Measurements from ENCODE around the gene MYCN.
"Not testable (repeated sequence)": the region's sequence is repeated elsewhere in the genome, so short reads cannot be mapped to it uniquely, and the experiment has no call there.

Gene MYCN

DNA sequence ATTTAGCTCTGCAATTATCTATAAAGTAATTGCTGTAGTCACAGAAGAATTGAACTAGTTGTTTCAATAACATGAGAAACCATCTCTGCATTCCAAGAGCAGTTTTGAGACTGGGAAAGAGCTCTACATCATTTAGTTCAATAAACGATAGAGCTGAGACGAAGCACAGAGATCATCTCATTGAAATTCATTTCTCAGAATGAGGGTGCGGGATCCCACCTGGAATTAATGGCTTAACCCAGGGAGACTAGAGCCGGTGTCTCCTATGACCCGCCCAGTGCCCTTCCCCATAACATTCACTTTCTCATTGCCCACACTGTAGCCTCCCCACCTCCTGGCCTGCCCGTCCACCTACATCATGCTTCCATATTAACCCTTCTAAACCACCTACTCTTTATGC lies 8.8 kb downstream of the MYCN start:
- no peak for DNase-seq (ENCODE audit: low spot score)
- no peak overlapping the region for H3K27ac ChIP-seq
- TF ChIP-seq, protein P1, sequence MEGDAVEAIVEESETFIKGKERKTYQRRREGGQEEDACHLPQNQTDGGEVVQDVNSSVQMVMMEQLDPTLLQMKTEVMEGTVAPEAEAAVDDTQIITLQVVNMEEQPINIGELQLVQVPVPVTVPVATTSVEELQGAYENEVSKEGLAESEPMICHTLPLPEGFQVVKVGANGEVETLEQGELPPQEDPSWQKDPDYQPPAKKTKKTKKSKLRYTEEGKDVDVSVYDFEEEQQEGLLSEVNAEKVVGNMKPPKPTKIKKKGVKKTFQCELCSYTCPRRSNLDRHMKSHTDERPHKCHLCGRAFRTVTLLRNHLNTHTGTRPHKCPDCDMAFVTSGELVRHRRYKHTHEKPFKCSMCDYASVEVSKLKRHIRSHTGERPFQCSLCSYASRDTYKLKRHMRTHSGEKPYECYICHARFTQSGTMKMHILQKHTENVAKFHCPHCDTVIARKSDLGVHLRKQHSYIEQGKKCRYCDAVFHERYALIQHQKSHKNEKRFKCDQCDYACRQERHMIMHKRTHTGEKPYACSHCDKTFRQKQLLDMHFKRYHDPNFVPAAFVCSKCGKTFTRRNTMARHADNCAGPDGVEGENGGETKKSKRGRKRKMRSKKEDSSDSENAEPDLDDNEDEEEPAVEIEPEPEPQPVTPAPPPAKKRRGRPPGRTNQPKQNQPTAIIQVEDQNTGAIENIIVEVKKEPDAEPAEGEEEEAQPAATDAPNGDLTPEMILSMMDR (conservative IDR thresholded peaks at IDR 0.05; ENCODE audit: low read depth) = no peak
- ChIA-PET CTCF (no interaction called here), POLR2A (ENCODE audit: low non-redundant PET) (no interaction called here)

DNA sequence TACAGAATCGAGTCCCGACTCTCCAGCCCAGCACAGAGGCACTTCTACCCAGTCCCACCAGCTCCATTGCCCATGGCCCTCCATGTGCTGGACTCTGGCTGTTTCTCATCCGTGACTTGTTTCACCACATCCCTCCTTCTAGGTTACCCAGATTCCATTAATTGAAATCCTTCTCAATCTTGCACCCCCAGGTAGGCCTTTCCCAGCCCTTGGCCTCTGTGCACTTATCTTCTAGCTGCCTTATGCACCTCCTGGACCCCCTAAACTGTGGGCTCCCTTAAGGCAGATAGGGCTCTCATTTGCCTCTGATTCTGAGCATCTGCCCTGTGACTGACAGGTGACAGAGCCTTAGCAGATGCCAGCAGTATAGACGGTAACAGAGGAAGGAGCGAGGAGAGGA lies 9.2 kb downstream of the MYCN start:
- no peak overlapping the region for H3K27ac ChIP-seq
- TF ChIP-seq, protein P1 (conservative IDR thresholded peaks at IDR 0.05; ENCODE audit: low read depth) = no peak
- DNase-seq (ENCODE audit: low spot score) = no peak
- ChIA-PET CTCF (no interaction called here), POLR2A (ENCODE audit: low non-redundant PET) (no interaction called here)

DNA sequence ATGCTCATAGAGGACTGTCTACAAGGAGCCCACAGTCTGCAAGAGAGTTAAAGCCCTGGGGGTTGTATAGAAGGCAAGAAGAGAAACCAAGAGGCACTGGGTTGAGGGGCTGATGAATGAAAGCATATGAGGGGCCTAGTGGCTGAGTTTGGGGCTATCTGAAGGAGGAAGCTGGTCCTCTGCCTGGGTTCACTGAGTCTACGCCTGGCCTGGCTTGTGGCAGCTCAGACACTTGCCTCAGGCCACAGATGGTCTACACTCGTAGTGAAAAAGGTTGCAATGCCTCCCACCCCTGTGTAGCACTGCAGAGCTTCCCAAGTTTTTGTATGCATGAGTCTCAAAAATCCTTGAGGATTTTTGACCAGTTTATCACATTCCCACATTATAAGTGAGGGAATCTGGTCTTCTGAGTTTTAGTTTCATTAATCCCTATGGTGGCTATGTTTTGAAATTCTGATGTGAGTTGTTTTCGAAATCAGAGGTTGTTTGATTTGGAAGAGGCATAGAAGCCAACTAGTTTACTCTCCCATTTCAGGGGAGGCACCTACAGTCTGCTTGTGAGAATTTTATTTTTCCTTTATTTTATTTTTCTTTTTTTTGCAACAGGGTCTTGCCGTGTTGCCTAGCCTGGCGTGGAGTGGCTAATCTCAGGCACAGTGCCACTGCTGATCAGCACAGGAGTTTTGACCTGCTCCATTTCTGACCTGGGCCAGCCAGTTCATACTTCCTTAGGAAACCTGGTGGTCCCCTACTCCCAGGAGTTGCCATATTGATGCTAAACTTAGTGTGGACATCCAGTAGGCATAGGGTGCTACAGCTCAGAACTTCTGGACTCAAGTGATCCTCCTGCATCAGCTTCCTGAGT lies 10.0 kb downstream of the MYCN start:
- TF ChIP-seq, protein P1 (conservative IDR thresholded peaks at IDR 0.05; ENCODE audit: low read depth) = no peak
- ChIA-PET POLR2A (ENCODE audit: low non-redundant PET) (no interaction called here), CTCF (no interaction called here)
- no peak overlapping the region for H3K27ac ChIP-seq
- DNase-seq (ENCODE audit: low spot score) = no peak

DNA sequence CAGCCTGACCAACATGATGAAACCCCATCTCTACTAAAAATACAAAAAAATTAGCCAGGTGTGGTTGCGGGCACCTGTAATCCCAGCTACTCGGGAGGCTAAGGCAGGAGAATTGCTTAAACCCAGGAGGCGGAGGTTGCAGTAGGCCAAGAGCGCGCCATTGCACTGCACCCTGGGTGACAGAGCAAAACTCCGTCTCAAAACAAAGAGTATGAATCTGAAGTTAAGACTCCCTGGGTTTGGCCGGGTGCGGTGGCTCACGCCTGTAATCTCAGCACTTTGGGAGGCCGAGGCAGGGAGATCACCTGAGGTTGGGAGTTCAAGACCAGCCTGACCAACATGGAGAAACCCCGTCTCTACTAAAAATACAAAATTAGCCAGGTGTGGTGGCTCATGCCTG lies 11.6 kb downstream of the MYCN start:
- H3K27ac ChIP-seq; POLR2A ChIA-PET (ENCODE audit: low non-redundant PET); DNase-seq (ENCODE audit: low spot score); CTCF ChIA-PET: not testable (repeated sequence)

DNA sequence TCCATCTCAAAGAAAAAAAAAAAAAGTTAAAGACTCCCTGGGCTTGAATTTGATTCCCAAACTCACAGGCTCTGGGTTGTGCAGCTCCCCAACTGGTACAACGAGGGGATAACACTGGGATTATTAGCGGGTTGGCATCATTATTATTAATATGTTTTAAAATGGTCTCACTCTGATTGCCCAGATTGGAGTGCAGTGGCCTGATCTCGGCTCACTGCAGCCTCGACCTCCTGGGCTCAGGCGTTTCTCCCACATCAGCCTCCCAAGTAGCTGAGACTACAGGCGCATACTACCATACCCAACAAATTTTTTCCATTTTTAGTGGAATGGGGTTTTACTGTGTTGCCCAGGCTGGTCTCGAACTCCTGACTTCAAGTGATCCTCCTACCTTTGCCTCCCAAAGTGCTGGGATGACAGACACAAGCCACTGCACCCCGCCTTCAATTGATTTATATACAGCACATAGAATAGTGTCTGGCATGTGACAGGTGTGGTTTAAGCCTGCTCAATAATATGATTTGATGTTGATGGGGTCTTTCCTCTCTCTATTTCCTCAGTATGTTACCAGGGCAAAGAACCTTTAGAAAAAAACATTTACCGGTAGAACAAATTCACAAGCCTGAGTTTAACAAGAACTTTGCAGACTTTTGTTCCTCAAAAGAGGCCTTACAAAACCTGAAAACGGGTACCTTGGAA lies 12.2 kb downstream of the MYCN start:
- DNase-seq (ENCODE audit: low spot score) = no peak
- ChIA-PET POLR2A (ENCODE audit: low non-redundant PET) (no interaction called here), CTCF (no interaction called here)
- no peak overlapping the region for H3K27ac ChIP-seq
- TF ChIP-seq, protein P1 (conservative IDR thresholded peaks at IDR 0.05; ENCODE audit: low read depth) = no peak

DNA sequence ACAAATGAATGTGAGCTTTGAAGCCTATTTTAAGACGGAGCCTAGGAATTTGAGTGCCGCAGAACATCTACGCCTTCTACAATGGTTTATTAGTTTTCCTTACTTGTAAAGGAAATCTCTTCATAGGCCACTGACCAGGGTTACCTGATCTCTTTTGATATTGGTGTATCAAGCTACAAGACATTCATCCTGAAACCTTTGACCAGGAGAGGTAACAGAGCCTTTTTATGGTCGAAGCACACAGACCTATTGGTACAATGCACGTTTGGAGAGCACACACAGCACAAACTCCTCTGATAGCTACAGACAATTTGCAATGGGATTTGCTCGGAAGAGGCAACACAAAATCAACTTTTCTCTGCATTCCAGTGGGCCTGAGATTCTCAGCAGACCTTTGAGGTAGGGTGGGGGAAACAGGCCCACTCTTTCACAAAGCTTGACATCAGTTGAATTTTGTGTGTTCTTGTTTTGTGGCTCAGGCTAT lies 12.8 kb downstream of the MYCN start:
- POLR2A ChIA-PET (ENCODE audit: low non-redundant PET) = no interaction called here
- TF ChIP-seq, protein P1 (conservative IDR thresholded peaks at IDR 0.05; ENCODE audit: low read depth) = no peak
- no peak overlapping the region for H3K27ac ChIP-seq
- no peak for DNase-seq (ENCODE audit: low spot score)
- CTCF ChIA-PET = no interaction called here

Measured in RWPE1 (cell line).